ENCODE data around the gene ATG7.

Gene ATG7

GRCh38 chr3:11452885-11453847, 181.0 kb downstream of the ATG7 start:
- TF ChIP-seq EZH2 (optimal IDR thresholded peaks at IDR 0.05; ENCODE audit: low read depth, low read length) (no peak), CTCF (IDR thresholded peaks at IDR 0.05; ENCODE audit: low read length) (no peak), EZH2phosphoT487 (IDR thresholded peaks at IDR 0.05; ENCODE audit: low read length) (no peak)
- DNase-seq: no peak

GRCh38 chr3:11455956-11456355, 183.8 kb downstream of the ATG7 start:
- Histone ChIP-seq H3K4me3 (ENCODE audit: low read length) (no peak overlapping the region), H3K79me2 (ENCODE audit: low read length) (no peaks in the 10 kb centered on the region), H3K36me3 (replicated peaks; ENCODE audit: insufficient read depth, low read length) (no peaks in the 10 kb centered on the region), H3K27ac (ENCODE audit: low read length) (no peak overlapping the region), H3K4me1 (ENCODE audit: low read length) (no peaks in the 10 kb centered on the region), H4K20me1 (ENCODE audit: insufficient read depth, low read length) (no peaks in the 10 kb centered on the region), H3F3A (ENCODE audit: insufficient read depth, low read length) (no peaks in the 10 kb centered on the region), H3K9me2 (replicated peaks; ENCODE audit: insufficient read depth, low read length) (no peaks in the 10 kb centered on the region), H3K9ac (ENCODE audit: low read length) (no peak overlapping the region), H3K4me2 (ENCODE audit: low read depth, low read length) (no peak overlapping the region), H3K27me3 (replicated peaks; ENCODE audit: insufficient read depth, low read length) (no peaks in the 10 kb centered on the region), H3K9me3 (replicated peaks; ENCODE audit: insufficient read depth, low read length) (no peaks in the 10 kb centered on the region), H2AFZ (ENCODE audit: low read length) (no peak overlapping the region)
- DNase-seq: no peak
- TF ChIP-seq CTCF (IDR thresholded peaks at IDR 0.05; ENCODE audit: low read length) (no peak), EZH2 (optimal IDR thresholded peaks at IDR 0.05; ENCODE audit: low read depth, low read length) (no peak)

More at GRCh38 chr3:11452885-11453847, 181.0 kb downstream of the ATG7 start:
- no peak overlapping the region for H3K4me3 ChIP-seq (ENCODE audit: low read length)
- no peaks in the 10 kb centered on the region for H4K20me1 ChIP-seq (ENCODE audit: insufficient read depth, low read length)
- H3K27me3 ChIP-seq (replicated peaks; ENCODE audit: insufficient read depth, low read length): no peaks in the 10 kb centered on the region
- no peak overlapping the region for H2AFZ ChIP-seq (ENCODE audit: low read length)
- no peaks in the 10 kb centered on the region for H3K9me2 ChIP-seq (replicated peaks; ENCODE audit: insufficient read depth, low read length)
- H3K36me3 ChIP-seq (replicated peaks; ENCODE audit: insufficient read depth, low read length): no peaks in the 10 kb centered on the region
- H3F3A ChIP-seq (ENCODE audit: insufficient read depth, low read length): no peaks in the 10 kb centered on the region
- H3K9me3 ChIP-seq (replicated peaks; ENCODE audit: insufficient read depth, low read length): no peaks in the 10 kb centered on the region
- no peak overlapping the region for H3K9ac ChIP-seq (ENCODE audit: low read length)
- H3K4me2 ChIP-seq (ENCODE audit: low read depth, low read length): no peak overlapping the region
- no peaks in the 10 kb centered on the region for H3K79me2 ChIP-seq (ENCODE audit: low read length)
- H3K4me1 ChIP-seq (ENCODE audit: low read length): no peaks in the 10 kb centered on the region
- H3K27ac ChIP-seq (ENCODE audit: low read length): no peak overlapping the region

- H3K9me3 ChIP-seq (replicated peaks; ENCODE audit: insufficient read depth, low read length): no peaks in the 10 kb centered on the region
- H4K20me1 ChIP-seq (ENCODE audit: insufficient read depth, low read length): no peaks in the 10 kb centered on the region
- H2AFZ ChIP-seq (ENCODE audit: low read length): no peak overlapping the region
- H3K79me2 ChIP-seq (ENCODE audit: low read length): no peaks in the 10 kb centered on the region
- no peaks in the 10 kb centered on the region for H3K4me1 ChIP-seq (ENCODE audit: low read length)
- no peak for DNase-seq
- no peak overlapping the region for H3K9ac ChIP-seq (ENCODE audit: low read length)
- no peak for TF ChIP-seq EZH2 (optimal IDR thresholded peaks at IDR 0.05; ENCODE audit: low read depth, low read length)
- no peak for TF ChIP-seq CTCF (IDR thresholded peaks at IDR 0.05; ENCODE audit: low read length)
- no peak for TF ChIP-seq EZH2phosphoT487 (IDR thresholded peaks at IDR 0.05; ENCODE audit: low read length)
- H3K4me3 ChIP-seq (ENCODE audit: low read length): no peak overlapping the region
- no peaks in the 10 kb centered on the region for H3K9me2 ChIP-seq (replicated peaks; ENCODE audit: insufficient read depth, low read length)
- H3K36me3 ChIP-seq (replicated peaks; ENCODE audit: insufficient read depth, low read length): no peaks in the 10 kb centered on the region
- H3K4me2 ChIP-seq (ENCODE audit: low read depth, low read length): no peak overlapping the region
- no peaks in the 10 kb centered on the region for H3K27me3 ChIP-seq (replicated peaks; ENCODE audit: insufficient read depth, low read length)
- H3K27ac ChIP-seq (ENCODE audit: low read length): no peak overlapping the region
- no peaks in the 10 kb centered on the region for H3F3A ChIP-seq (ENCODE audit: insufficient read depth, low read length)
Measured at GRCh38 chr3:11457135-11457534, 184.9 kb downstream of the ATG7 start.

All from MM.1S (cell line).